Esophagus squamous epithelium (tissue), 4 donors: Measurements from ENCODE around the gene SP3.

Source experiments
- CTCF ChIP-seq, 6 experiments: fragments of 450-650 bp in 4 of 6; fragments of 200-600 bp in 2 of 6; sonication (generic) in 2 of 6; IDR thresholded peaks; one replicate each; pipeline ENCODE4 v1.5.1; 2016 to 2019; ENCODE audit warnings: antibody characterized with exemption in 6 of 6, mild to moderate bottlenecking in 4 of 6, moderate library complexity in 4 of 6
- POLR2A ChIP-seq, 4 donors: fragments of 450-650 bp; IDR thresholded peaks; one replicate each; pipeline ENCODE4 v1.6.1; 2017; ENCODE audit warnings: antibody characterized with exemption in 4 of 4, mild to moderate bottlenecking in 4 of 4, moderate library complexity in 3 of 4

GRCh38 chr2:173872714-173873113, 92.5 kb downstream of the SP3 start:
- no peak for TF ChIP-seq CTCF (IDR thresholded peaks at IDR 0.05)
- TF ChIP-seq POLR2A (IDR thresholded peaks at IDR 0.05) = no peak
